ENCODE results near the gene MSI2. TPM values are rescaled to one million over a fixed set of nuclear protein-coding genes. Genes with fewer than 3 reads are reported as not detected.

The MSI2 gene
- total RNA-seq, 4 donors from 2014 or later = 15.9 to 22.9 (median 17.0) TPM

- Histone ChIP-seq H3K36me3 (no peaks in the 10 kb centered on the region), H3K4me3 (no peak overlapping the region), H3K4me1 (peaks cover 0 to 40% (median 25%) of the 10 kb centered on the region in 3 donors), H3K27me3 (no peaks in the 10 kb centered on the region), H3K9me3 (no peaks in the 10 kb centered on the region), H3K27ac (no peak overlapping the region)
- no peak for TF ChIP-seq CTCF (IDR thresholded peaks at IDR 0.05)
- TF ChIP-seq POLR2A (IDR thresholded peaks at IDR 0.05) = no peak
- intact Hi-C loops (cut with DNase I) = no loop called here
- 29% methylated on average over 1 of the region's 2 CpGs; no CpG with 5 or more reads in 1 of the 2 donors for WGBS, 2 donors
- no peak for DNase-seq
Measured at GRCh38 chr17:57312242-57312641, 55.9 kb downstream of the MSI2 start.

- Histone ChIP-seq H3K4me1 (peaks cover 0 to 40% (median 25%) of the 10 kb centered on the region in 3 donors), H3K4me3 (no peak overlapping the region), H3K27me3 (no peaks in the 10 kb centered on the region), H3K27ac (no peak overlapping the region), H3K36me3 (no peaks in the 10 kb centered on the region), H3K9me3 (no peaks in the 10 kb centered on the region)
- 66 to 70% methylated on average over 10 to 11 of the region's 12 CpGs for WGBS, 2 donors
- DNase-seq = no peak
- intact Hi-C loops (cut with DNase I) = no loop called here
- TF ChIP-seq CTCF (IDR thresholded peaks at IDR 0.05) (no peak), POLR2A (IDR thresholded peaks at IDR 0.05) (no peak)
Measured at GRCh38 chr17:57313097-57313835, 56.9 kb downstream of the MSI2 start.

GRCh38 chr17:57315061-57316015, 59.0 kb downstream of the MSI2 start:
- no peak for TF ChIP-seq POLR2A (IDR thresholded peaks at IDR 0.05)
- TF ChIP-seq CTCF (IDR thresholded peaks at IDR 0.05) = no peak

GRCh38 chr17:57316361-57316760, 60.0 kb downstream of the MSI2 start:
- Histone ChIP-seq H3K9me3 (no peaks in the 10 kb centered on the region), H3K27me3 (no peaks in the 10 kb centered on the region), H3K36me3 (peaks cover 0 to 6% (median 0%) of the 10 kb centered on the region in 3 donors), H3K27ac (no peak overlapping the region), H3K4me3 (no peak overlapping the region), H3K4me1 (peaks cover 0 to 20% (median 18%) of the 10 kb centered on the region in 3 donors)
- intact Hi-C loops (cut with DNase I) = no loop called here
- 97 to 100% methylated on average over 3 to 5 of the region's 5 CpGs for WGBS, 2 donors
- no peak for TF ChIP-seq CTCF (IDR thresholded peaks at IDR 0.05)
- no peak for DNase-seq

More at GRCh38 chr17:57315061-57316015, 59.0 kb downstream of the MSI2 start:
- intact Hi-C loops (cut with DNase I) = no loop called here
- no peak for DNase-seq
- peaks cover 0 to 21% (median 18%) of the 10 kb centered on the region in 3 donors for H3K4me1 ChIP-seq
- WGBS, 2 donors = 93 to 98% methylated on average over 10 to 15 of the region's 16 CpGs
- H3K27me3 ChIP-seq = no peaks in the 10 kb centered on the region
- H3K36me3 ChIP-seq = peaks cover 0 to 6% (median 0%) of the 10 kb centered on the region in 3 donors
- H3K4me3 ChIP-seq = no peak overlapping the region
- H3K27ac ChIP-seq = no peak overlapping the region
- no peaks in the 10 kb centered on the region for H3K9me3 ChIP-seq

GRCh38 chr17:57317079-57317478, 60.8 kb downstream of the MSI2 start:
- H3K9me3 ChIP-seq = no peaks in the 10 kb centered on the region
- WGBS, 2 donors = 96% methylated on average over 3 of the region's 3 CpGs
- H3K4me3 ChIP-seq = no peak overlapping the region
- no peak for TF ChIP-seq POLR2A (IDR thresholded peaks at IDR 0.05)
- no peak for TF ChIP-seq CTCF (IDR thresholded peaks at IDR 0.05)
- intact Hi-C loops (cut with DNase I) = no loop called here
- H3K4me1 ChIP-seq = peaks cover 0 to 12% (median 12%) of the 10 kb centered on the region in 3 donors
- peaks cover 0 to 6% (median 0%) of the 10 kb centered on the region in 3 donors for H3K36me3 ChIP-seq
- H3K27me3 ChIP-seq = no peaks in the 10 kb centered on the region
- no peak overlapping the region for H3K27ac ChIP-seq
- DNase-seq = no peak
